NCI-H226 (cell line): ENCODE measurements around the gene CARMIL1.
"Not testable (repeated sequence)": the region's sequence is repeated elsewhere in the genome, so short reads cannot be mapped to it uniquely, and the experiment has no call there.

Experiments used
- DNase-seq: peaks from one replicate; pipeline ENCODE4 v3.0.0-alpha.2; 2015

CARMIL1 gene

GRCh38 chr6:25277857-25278256 lies 1.3 kb upstream of the CARMIL1 start:
- no peak for DNase-seq

DNA sequence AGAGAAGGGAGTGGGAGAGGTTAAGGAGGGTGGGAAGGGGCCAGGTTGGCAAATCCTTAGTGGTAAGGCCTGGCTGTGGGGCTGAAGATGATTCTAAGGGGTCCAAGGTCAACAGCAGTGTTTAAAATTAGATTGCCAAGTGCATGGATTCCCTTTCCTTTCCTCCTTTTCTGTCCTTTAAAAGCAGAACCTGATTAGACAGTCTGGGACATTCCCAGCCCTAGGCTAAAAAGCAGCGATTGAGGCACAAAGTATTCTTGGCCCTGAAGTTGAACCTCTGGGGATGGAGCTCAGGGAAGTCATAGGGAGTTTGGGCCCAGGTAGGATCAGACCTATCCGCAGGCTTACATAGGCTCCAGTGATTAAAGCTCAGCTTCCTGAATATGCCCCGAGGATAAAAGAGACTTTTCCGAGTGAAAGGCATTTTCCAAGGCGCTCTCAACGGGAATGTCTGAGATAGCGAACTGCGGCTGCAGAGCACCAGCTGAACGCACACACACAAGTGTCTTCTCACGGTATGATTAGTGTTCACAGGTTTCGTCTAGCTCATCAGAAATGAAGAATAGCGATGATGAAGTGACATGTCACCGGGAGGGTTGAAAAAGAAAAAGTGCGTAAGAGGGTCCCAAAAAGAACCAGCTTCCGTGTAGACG lies 787 bp upstream of the CARMIL1 start:
- peak; percentile 34 for DNase-seq

GRCh38 chr6:25279748-25280343 lies 672 bp downstream of the CARMIL1 start:
- peak; percentile 9 for DNase-seq

- DNase-seq: no peak
Observed at GRCh38 chr6:25280344-25281074, 1.3 kb downstream of the CARMIL1 start.

DNA sequence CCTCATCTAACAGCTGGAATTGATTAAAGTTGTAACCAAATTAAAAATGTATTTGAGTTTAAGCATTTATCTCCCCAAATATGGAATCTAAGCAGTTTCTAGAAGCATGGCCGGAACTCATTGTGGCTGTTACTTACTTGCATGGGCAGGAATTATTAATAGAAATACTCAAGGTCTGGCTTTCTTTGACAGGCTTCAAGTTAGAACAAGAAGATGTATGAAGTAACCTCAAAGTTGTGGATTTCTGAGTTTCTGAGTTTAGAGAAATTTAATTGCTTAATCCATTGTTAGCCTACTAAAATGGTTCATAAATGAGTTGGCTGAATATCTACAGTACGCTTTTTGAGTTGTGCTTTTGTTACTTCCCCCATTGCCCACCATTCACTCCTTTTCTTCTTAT lies 7.7 kb downstream of the CARMIL1 start:
- DNase-seq: no peak

DNA sequence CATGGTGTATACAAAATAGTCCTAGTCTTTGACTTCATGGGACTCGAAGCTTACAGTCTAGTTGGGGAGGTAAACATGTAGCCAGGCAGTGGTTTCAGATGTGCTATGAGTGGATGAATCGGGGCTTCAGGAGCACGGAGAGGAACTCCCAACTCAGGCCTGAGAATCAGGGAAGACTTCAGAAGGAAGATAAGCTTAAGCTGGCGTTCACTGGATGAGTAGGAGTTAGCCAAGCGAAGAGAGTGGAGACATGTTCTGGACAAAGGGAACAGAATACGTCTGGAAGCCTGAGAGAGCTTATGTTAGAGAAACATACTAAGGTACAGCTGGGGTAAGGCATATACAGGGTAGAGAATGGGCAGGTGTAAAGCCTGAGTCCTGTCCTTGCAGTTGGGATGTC lies 8.8 kb downstream of the CARMIL1 start:
- DNase-seq: no peak

DNA sequence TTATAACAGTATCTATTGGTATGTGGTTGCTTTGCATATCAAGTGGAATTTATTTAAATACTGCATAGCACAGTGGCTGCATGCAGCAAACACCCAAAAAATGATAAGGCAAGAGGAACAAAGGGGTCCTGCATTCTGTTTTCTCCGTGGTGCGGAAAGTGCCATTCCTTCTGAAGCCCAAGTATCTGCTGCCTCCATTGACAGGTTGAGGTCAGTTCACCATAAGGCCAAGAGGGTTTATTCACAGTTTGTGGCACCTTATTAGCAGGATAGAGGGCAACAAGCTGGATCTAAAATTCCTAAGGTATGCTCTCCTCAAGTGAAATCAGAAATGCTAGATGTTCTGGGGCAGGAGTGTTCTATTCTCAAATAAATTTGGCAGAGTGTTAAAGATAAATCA lies 9.3 kb downstream of the CARMIL1 start:
- no peak for DNase-seq

- DNase-seq: no peak
Observed at GRCh38 chr6:25290306-25291060, 11.3 kb downstream of the CARMIL1 start.

DNA sequence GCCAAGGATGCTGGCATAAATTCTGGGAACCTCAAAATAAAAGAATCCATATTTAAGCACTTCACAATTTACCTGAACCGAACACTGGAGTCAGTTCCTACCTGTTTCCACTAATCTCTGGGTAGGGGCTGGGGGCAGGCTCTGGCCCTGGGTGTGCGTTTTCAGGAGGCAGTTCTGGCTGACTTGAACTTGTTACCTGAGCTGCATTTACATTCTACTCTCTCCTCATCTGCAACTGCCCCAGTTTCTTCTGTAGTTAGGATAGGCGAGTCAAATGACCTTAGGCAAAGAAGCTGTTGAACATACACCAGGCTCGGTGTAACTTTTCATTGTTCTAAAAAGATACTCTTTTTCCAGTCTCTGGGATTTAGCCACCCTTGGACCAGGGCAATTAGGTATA lies 13.2 kb downstream of the CARMIL1 start:
- DNase-seq: no peak

DNA sequence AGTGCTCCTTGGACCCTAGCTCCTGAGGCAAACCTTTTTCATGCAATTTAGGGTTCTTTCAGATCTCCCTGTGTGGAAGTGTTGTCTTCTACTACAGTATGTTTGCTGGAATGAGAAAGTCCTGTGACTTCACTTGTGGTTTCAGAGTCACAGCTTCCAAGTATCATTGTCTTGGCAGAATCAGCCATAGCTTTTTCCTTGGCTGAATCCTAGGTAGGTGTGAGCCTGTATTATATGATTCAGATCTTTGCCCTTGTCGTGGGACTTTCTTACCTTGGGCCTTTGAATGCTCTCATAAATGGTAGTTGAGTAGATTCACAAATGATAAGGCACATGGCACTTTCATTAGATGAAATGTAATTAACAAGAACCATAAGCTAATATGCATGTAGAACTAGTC lies 16.5 kb downstream of the CARMIL1 start:
- no peak for DNase-seq

DNA sequence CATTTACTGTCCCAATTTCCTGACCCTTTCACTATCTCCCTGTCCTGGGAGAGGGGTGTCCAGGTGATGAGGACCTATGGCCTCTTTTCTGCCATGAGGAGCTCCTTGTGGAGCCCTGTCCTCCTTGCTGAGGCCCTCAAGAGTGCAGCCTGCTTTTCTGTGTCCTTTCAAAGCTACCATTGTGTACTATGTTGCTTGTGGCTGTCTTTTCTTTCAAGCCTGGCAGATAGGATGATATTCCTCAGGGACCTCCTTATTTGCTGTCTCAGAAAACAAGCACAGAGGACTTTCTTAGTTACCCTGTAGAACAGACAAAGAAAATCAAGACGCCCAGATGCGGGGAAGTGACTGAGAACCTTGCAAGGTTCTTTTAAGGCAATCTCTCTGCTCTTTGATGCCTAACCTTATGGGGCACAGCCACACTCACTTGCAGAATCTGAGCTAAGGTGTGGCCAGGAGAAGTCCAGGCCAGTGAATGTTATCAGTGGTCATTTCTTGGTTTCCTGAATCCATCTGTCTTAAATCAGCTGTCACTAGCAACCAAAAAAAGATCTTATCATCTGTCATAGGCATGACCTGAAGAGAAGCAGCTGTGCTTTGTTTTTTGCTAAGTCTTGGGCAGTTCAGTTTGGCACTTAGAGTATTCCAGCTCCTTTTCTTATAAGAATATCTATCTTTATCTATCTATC lies 17.2 kb downstream of the CARMIL1 start:
- no peak for DNase-seq

DNA sequence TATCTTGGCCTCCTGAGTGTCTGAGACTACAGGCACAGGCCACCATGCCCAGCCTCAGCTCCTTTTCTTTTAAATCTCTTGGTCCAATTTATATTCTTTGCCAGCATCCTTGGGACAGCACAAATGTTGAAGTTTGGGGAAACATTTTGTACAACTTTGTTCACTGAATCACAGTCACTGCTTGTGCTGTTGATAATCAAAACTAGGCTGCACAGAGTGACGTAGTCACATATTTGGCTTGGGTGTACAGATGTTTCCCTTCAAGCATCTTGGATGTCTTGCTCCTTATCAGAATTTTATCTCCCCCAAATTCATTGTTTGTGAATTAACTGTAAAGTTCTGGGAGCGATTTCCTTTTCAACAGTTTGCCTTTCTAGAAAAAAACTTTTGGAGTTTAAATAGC lies 17.9 kb downstream of the CARMIL1 start:
- DNase-seq: no peak

DNA sequence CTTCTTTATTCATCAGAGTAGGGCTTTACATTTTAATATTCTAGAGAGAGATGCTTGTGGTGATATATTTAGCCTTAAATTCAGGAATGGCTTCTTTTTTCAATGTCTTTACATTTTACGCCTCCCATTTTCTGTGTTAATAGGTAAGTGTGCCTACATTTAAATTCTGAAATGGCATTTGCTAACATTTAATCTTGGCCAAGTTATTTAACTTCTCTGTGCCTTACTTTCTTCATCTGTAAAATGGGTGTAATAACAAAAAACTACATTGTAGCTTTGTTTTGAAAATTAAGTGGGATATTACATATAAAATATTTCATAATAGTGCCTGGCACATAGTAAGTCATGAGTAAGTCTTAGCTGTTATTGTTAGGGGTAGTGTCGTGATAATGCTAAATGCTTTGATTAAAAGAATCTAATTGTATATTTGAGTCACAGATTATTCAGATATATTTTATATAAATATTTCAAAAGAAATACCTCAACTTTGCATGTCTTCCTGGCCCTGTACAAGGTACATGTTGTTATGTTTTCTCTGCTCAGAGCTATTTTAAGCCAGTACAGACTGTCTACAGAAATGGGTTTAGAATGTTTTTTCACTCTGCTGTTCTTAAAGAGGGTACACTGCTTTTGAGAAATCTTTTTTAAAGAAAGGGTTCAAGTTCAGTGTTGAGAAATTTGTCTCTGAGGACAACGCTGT lies 18.8 kb downstream of the CARMIL1 start:
- DNase-seq: no peak

GRCh38 chr6:25298523-25298865 lies 19.3 kb downstream of the CARMIL1 start:
- not testable (repeated sequence) for DNase-seq

- no peak for DNase-seq
Observed at GRCh38 chr6:25301362-25301761, 22.2 kb downstream of the CARMIL1 start.

DNA sequence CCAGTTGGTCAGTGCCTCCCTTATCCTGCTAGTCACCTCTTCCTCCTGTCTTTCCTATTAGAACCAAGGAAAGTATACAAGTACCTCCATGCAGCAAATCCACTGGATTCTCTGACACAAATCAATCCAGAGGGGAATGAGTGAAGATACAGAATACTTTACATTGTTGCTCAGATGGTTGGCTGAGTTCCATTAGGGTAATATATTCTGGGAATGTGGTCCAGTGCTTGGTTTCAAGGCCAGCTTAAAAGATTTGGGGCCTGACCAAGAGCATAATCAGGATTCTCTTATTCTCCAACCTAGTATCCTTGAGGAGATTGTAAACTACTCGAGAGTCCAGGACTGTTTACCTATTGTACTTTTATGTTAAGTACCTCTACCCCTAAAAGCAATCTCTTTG lies 23.0 kb downstream of the CARMIL1 start:
- no peak for DNase-seq

- peak; percentile 78 for DNase-seq
Observed at GRCh38 chr6:25302677-25303128, 23.5 kb downstream of the CARMIL1 start.

DNA sequence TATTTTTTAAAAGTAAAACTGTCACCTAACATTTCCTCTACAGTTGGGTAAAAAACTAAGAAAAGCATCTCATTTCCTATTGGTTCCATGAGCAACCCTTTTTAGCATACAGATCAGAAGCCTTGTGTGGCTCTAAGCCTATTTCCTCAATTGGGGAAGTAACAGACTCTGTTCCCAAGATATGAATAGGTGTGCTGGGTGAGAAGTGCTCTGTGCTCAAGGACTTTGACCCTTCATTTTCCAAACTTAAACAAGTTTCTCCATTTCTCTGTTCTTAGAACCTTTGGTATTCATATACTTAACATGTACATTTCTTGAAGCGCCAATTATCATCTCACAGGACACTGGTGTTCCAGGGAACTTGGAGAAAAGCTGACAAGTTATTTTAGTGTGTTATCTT lies 24.1 kb downstream of the CARMIL1 start:
- no peak for DNase-seq

- DNase-seq: no peak
Observed at GRCh38 chr6:25306379-25306778, 27.2 kb downstream of the CARMIL1 start.

DNA sequence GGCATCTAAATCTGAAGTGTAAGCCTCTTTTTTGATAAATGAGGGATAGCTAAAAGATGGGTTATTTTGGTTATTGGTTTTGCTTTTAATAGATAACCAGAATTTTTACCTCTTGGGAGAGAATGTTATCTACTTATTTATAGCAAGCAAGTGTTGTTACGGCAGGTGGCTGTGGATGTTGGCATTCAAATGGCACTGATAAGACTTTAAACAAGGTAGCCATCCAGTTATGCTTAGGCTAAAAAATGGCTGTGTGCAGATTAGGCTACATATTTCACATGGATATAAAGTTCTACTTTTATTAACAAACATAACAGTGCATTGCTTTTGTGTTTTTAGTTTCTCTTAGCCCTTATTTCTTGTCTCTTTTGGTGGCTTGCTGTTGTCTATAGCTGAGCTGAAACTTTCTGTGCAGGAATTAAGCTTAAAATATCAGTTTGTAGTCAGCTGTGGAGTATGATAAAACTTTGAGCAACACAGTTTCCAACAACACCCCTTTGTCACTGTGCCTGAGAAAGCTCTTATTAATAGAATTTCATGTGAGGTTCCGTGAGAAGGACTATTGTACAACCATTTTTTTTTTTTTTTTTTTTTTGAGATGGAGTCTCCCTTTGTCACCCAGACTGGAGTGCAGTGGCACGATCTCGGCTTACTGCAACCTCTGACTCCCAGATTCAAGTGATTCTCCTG lies 28.8 kb downstream of the CARMIL1 start:
- DNase-seq: no peak

DNA sequence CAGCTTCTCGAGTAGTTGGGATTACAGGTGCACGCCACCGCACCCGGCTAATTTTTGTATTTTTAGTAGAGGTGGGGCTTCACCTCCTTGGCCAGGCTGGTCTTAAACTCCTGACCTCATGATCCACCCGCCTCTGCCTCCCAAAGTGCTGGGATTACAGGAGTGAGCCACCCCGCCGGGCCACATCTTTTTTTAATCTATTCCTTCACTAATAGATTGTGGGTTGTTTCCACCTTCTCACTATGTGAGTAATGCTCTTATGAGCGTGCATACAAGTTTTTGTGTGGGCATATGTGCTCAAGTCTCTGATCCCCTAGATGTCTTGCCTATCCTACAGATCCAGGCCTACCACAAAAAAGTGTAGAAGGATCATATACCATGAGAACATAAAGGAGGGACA lies 30.7 kb downstream of the CARMIL1 start:
- DNase-seq: no peak

GRCh38 chr6:25311331-25311840 lies 32.2 kb downstream of the CARMIL1 start:
- DNase-seq: peak; percentile 68
